ENCODE data around the gene ADAMTS17. TPM values are rescaled to one million over a fixed set of nuclear protein-coding genes. Genes with fewer than 3 reads are reported as not detected.

Gene ADAMTS17
- polyA plus RNA-seq, 4 donors = 0.45 to 3.1 (median 1.2) TPM

DNA sequence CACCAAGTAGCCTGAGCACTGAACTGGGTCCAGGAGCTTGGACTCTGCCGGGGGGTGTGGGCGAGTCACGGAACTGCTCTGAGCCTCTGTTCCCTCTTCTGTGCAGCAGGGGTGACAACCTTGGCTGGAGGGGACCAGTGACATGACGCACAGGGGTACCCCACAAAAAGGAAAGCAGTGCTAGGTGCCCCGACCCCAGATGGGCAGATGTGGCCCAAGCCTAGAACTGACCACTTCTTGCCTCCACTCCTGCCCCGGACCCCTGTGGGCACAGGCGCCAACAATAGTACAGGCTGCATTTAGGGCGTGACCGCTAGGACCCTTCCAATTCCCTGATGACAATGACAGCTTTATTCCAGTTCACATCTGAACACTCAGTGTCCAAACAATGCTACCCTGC, 352.7 kb downstream of the ADAMTS17 start:
- FAIRE-seq (no peak), DNase-seq (no peak)
- Histone ChIP-seq H3K4me1 (ENCODE audit: control insufficient read depth in 3 of 3, insufficient read depth in 2 of 3, low read depth in 1 of 3, low read length in 2 of 3) (no peaks in the 10 kb centered on the region), H3K27me3 (ENCODE audit: control insufficient read depth in 3 of 3, insufficient read depth in 3 of 3, low read length in 3 of 3) (no peaks in the 10 kb centered on the region), H3K9me3 (ENCODE audit: control insufficient read depth in 2 of 2, insufficient read depth in 1 of 2, low read depth in 1 of 2, low read length in 1 of 2) (peaks cover 0 to 3% of the 10 kb centered on the region in 2 donors), H3K27ac (ENCODE audit: low read depth in 1 of 3, low read length in 2 of 3) (no peak overlapping the region), H3K4me3 (ENCODE audit: low read depth in 1 of 3, low read length in 3 of 3) (no peak overlapping the region), H3K36me3 (ENCODE audit: control insufficient read depth in 3 of 3, insufficient read depth in 2 of 3, low read depth in 1 of 3, low read length in 3 of 3) (peaks cover 0 to 3% (median 0%) of the 10 kb centered on the region in 3 donors)
- 79 to 95% (median 93%) methylated on average over 9 of the region's 9 CpGs for WGBS, 3 donors

DNA sequence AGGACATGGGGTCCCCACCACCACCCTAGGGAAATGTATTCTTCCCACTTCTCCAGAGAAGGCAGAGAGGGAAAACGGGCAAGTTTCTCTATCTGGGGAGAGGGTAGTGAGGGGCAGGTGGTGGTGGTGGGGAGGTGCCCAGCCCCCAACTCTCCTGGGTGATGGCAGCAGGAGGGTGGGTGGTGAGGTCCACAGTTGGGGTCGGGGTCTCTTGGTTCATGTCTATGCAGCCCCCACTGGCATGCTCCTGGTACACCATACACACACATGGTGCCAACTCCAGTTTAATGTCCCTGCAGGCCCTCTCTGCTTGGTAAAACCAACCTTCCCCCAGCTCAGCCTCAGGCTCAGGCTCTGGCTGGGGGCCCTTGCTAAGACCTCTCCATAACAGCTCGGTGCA, 354.1 kb downstream of the ADAMTS17 start:
- Histone ChIP-seq H3K4me3 (ENCODE audit: low read depth in 1 of 3, low read length in 3 of 3) (no peak overlapping the region), H3K27me3 (ENCODE audit: control insufficient read depth in 3 of 3, insufficient read depth in 3 of 3, low read length in 3 of 3) (no peaks in the 10 kb centered on the region), H3K36me3 (ENCODE audit: control insufficient read depth in 3 of 3, insufficient read depth in 2 of 3, low read depth in 1 of 3, low read length in 3 of 3) (peaks cover 0 to 3% (median 0%) of the 10 kb centered on the region in 3 donors), H3K9me3 (ENCODE audit: control insufficient read depth in 2 of 2, insufficient read depth in 1 of 2, low read depth in 1 of 2, low read length in 1 of 2) (peaks cover 0 to 3% of the 10 kb centered on the region in 2 donors), H3K27ac (ENCODE audit: low read depth in 1 of 3, low read length in 2 of 3) (no peak overlapping the region), H3K4me1 (ENCODE audit: control insufficient read depth in 3 of 3, insufficient read depth in 2 of 3, low read depth in 1 of 3, low read length in 2 of 3) (no peaks in the 10 kb centered on the region)
- FAIRE-seq (no peak), DNase-seq (no peak)
- 78 to 87% (median 83%) methylated on average over 3 of the region's 3 CpGs for WGBS, 3 donors

DNA sequence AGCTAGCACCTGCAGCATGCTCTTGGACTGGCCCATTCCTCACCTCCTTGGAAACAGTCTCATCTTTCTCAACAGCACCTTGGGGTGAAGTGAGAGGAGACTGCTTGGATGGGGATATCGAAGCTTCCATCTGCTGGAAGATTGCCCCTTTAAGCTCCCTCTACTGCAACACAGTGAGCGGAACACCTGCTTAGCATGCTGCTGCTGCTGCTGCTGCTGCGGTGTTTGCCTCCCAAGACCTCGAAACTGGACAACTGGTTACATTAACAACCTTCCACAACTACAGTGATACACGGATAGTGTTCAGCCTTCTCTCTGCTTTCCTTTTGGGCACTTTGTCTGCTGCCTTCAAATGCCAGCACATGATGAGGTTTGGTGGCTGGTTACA, 354.7 kb downstream of the ADAMTS17 start:
- H3K4me1 ChIP-seq (ENCODE audit: control insufficient read depth in 3 of 3, insufficient read depth in 2 of 3, low read depth in 1 of 3, low read length in 2 of 3) = no peaks in the 10 kb centered on the region

GRCh38 chr15:99986297-99987118, 355.3 kb downstream of the ADAMTS17 start:
- Histone ChIP-seq H3K9me3 (ENCODE audit: control insufficient read depth in 2 of 2, insufficient read depth in 1 of 2, low read depth in 1 of 2, low read length in 1 of 2) (peaks cover 0 to 3% of the 10 kb centered on the region in 2 donors), H3K4me1 (ENCODE audit: control insufficient read depth in 3 of 3, insufficient read depth in 2 of 3, low read depth in 1 of 3, low read length in 2 of 3) (no peaks in the 10 kb centered on the region), H3K27ac (ENCODE audit: low read depth in 1 of 3, low read length in 2 of 3) (no peak overlapping the region), H3K27me3 (ENCODE audit: control insufficient read depth in 3 of 3, insufficient read depth in 3 of 3, low read length in 3 of 3) (no peaks in the 10 kb centered on the region), H3K36me3 (ENCODE audit: control insufficient read depth in 3 of 3, insufficient read depth in 2 of 3, low read depth in 1 of 3, low read length in 3 of 3) (no peaks in the 10 kb centered on the region), H3K4me3 (ENCODE audit: low read depth in 1 of 3, low read length in 3 of 3) (no peak overlapping the region)
- 62 to 71% (median 69%) methylated on average over 9 of the region's 9 CpGs for WGBS, 3 donors
- no peak for DNase-seq
- no peak for FAIRE-seq

More for the DNA sequence above, 354.7 kb downstream of the ADAMTS17 start:
- no peak overlapping the region for H3K4me3 ChIP-seq (ENCODE audit: low read depth in 1 of 3, low read length in 3 of 3)
- WGBS, 3 donors = 79 to 96% (median 93%) methylated on average over 5 of the region's 5 CpGs
- H3K27ac ChIP-seq (ENCODE audit: low read depth in 1 of 3, low read length in 2 of 3) = no peak overlapping the region
- DNase-seq (no peak), FAIRE-seq (no peak)
- H3K36me3 ChIP-seq (ENCODE audit: control insufficient read depth in 3 of 3, insufficient read depth in 2 of 3, low read depth in 1 of 3, low read length in 3 of 3) = no peaks in the 10 kb centered on the region
- H3K27me3 ChIP-seq (ENCODE audit: control insufficient read depth in 3 of 3, insufficient read depth in 3 of 3, low read length in 3 of 3) = no peaks in the 10 kb centered on the region
- peaks cover 0 to 3% of the 10 kb centered on the region in 2 donors for H3K9me3 ChIP-seq (ENCODE audit: control insufficient read depth in 2 of 2, insufficient read depth in 1 of 2, low read depth in 1 of 2, low read length in 1 of 2)

DNA sequence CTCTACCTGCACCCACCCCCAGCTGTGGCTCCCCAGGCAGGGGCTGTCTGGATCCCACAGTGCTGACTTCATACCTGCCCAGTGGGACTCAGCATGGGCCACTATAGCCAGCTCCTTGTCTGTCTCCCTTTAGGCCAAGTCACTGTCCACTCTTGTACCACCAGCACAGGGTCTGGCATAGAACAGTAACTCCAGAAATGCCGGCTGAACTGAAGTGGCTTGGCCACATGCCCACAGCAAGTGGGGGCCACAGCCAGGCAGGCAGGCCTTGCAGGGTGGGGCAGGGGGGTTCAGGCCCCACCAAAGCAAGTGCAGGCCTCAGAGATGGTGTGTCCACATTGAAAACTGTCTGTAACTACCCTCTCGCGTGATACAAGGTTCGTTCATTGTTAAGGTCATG, 355.9 kb downstream of the ADAMTS17 start:
- FAIRE-seq (no peak), DNase-seq (no peak)
- peaks cover 0 to 3% of the 10 kb centered on the region in 2 donors for H3K9me3 ChIP-seq (ENCODE audit: control insufficient read depth in 2 of 2, insufficient read depth in 1 of 2, low read depth in 1 of 2, low read length in 1 of 2)
- H3K27ac ChIP-seq (ENCODE audit: low read depth in 1 of 3, low read length in 2 of 3) = no peak overlapping the region
- H3K4me3 ChIP-seq (ENCODE audit: low read depth in 1 of 3, low read length in 3 of 3) = no peak overlapping the region
- WGBS, 3 donors = 89 to 91% (median 90%) methylated on average over 4 of the region's 4 CpGs
- H3K36me3 ChIP-seq (ENCODE audit: control insufficient read depth in 3 of 3, insufficient read depth in 2 of 3, low read depth in 1 of 3, low read length in 3 of 3) = no peaks in the 10 kb centered on the region
- H3K4me1 ChIP-seq (ENCODE audit: control insufficient read depth in 3 of 3, insufficient read depth in 2 of 3, low read depth in 1 of 3, low read length in 2 of 3) = no peaks in the 10 kb centered on the region
- H3K27me3 ChIP-seq (ENCODE audit: control insufficient read depth in 3 of 3, insufficient read depth in 3 of 3, low read length in 3 of 3) = no peaks in the 10 kb centered on the region

DNA sequence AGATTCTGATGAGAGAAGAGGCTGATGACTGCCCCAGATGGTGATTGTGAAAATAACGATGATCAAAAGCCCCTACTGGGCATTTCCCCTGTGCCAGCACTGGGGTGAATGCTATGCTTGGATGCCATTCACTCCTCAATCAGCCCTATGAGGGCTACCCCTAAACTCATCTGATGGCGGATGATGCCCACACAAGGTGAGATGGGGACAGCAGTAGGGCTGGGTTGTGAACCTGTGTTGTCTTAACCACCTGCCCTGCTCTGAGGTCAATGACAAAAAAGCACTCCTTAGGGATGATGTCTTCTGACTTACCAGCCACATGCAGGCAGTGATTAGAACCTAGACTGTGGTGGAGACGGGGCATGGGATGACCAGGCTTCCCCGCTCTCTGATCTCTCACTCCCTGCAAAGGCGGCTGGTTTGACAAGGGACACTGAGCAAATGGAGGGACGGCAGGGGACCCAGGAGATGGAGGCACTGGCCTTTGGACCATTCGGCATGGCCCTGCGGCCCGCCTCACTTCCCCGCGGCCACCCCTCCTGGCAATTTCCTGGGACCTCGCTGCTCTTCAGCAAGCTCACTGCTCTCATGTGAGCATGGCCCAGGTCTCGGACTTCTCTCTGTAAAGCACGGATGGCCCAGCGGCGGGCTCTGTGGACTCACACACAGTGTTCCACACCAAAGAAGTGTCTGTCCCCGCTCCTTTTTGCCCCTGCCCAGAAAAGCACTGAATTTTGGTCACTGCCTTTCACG, 357.1 kb downstream of the ADAMTS17 start:
- H3K27me3 ChIP-seq (ENCODE audit: control insufficient read depth in 3 of 3, insufficient read depth in 3 of 3, low read length in 3 of 3) = no peaks in the 10 kb centered on the region
- no peak for FAIRE-seq
- H3K4me1 ChIP-seq (ENCODE audit: control insufficient read depth in 3 of 3, insufficient read depth in 2 of 3, low read depth in 1 of 3, low read length in 2 of 3) = no peaks in the 10 kb centered on the region

DNA sequence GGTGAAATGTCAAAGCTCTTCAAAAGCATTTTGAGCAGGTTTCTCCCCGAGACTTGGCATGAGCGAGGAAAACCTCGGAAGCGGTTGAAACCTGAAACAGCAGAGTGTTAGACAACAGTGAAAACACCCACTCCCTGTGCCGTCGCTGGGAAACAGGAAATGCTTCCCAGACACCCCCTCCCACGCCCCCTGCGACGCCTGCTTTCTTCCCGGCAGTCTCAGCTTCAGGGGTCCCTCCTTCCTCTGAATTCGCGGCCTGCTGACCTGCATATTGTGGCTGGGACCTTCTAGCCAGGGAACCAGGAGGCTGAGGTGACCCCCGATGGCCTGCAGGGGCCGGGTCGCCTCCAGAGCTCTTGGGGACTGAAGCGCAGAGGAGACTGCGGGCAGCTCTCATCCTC, 357.9 kb downstream of the ADAMTS17 start:
- no peaks in the 10 kb centered on the region for H3K36me3 ChIP-seq (ENCODE audit: control insufficient read depth in 3 of 3, insufficient read depth in 2 of 3, low read depth in 1 of 3, low read length in 3 of 3)
- WGBS, 3 donors = 42 to 76% (median 75%) methylated on average over 17 of the region's 17 CpGs
- H3K27ac ChIP-seq (ENCODE audit: low read depth in 1 of 3, low read length in 2 of 3) = peak overlapping the region in 2 of 3 donors; percentile 26 to 44
- peaks cover 0 to 3% of the 10 kb centered on the region in 2 donors for H3K9me3 ChIP-seq (ENCODE audit: control insufficient read depth in 2 of 2, insufficient read depth in 1 of 2, low read depth in 1 of 2, low read length in 1 of 2)
- H3K4me1 ChIP-seq (ENCODE audit: control insufficient read depth in 3 of 3, insufficient read depth in 2 of 3, low read depth in 1 of 3, low read length in 2 of 3) = no peaks in the 10 kb centered on the region
- H3K27me3 ChIP-seq (ENCODE audit: control insufficient read depth in 3 of 3, insufficient read depth in 3 of 3, low read length in 3 of 3) = no peaks in the 10 kb centered on the region
- DNase-seq (peak in 1 of 2 donors; percentile 16), FAIRE-seq (no peak)
- H3K4me3 ChIP-seq (ENCODE audit: low read depth in 1 of 3, low read length in 3 of 3) = no peak overlapping the region

More for the DNA sequence above, 357.1 kb downstream of the ADAMTS17 start:
- WGBS, 3 donors = 92 to 94% (median 93%) methylated on average over 18 of the region's 18 CpGs
- H3K36me3 ChIP-seq (ENCODE audit: control insufficient read depth in 3 of 3, insufficient read depth in 2 of 3, low read depth in 1 of 3, low read length in 3 of 3) = no peaks in the 10 kb centered on the region
- H3K9me3 ChIP-seq (ENCODE audit: control insufficient read depth in 2 of 2, insufficient read depth in 1 of 2, low read depth in 1 of 2, low read length in 1 of 2) = peaks cover 0 to 3% of the 10 kb centered on the region in 2 donors
- no peak overlapping the region for H3K4me3 ChIP-seq (ENCODE audit: low read depth in 1 of 3, low read length in 3 of 3)
- DNase-seq = no peak
- peak overlapping the region in 1 of 3 donors; percentile 44 for H3K27ac ChIP-seq (ENCODE audit: low read depth in 1 of 3, low read length in 2 of 3)

- no peaks in the 10 kb centered on the region for H3K9me3 ChIP-seq (ENCODE audit: control insufficient read depth in 2 of 2, insufficient read depth in 1 of 2, low read depth in 1 of 2, low read length in 1 of 2)
- FAIRE-seq (no peak), DNase-seq (peak in 1 of 2 donors; percentile 12)
- no peaks in the 10 kb centered on the region for H3K36me3 ChIP-seq (ENCODE audit: control insufficient read depth in 3 of 3, insufficient read depth in 2 of 3, low read depth in 1 of 3, low read length in 3 of 3)
- peak overlapping the region in 1 of 3 donors; percentile 44 for H3K27ac ChIP-seq (ENCODE audit: low read depth in 1 of 3, low read length in 2 of 3)
- 45 to 79% (median 71%) methylated on average over 15 of the region's 15 CpGs for WGBS, 3 donors
- no peaks in the 10 kb centered on the region for H3K4me1 ChIP-seq (ENCODE audit: control insufficient read depth in 3 of 3, insufficient read depth in 2 of 3, low read depth in 1 of 3, low read length in 2 of 3)
- H3K27me3 ChIP-seq (ENCODE audit: control insufficient read depth in 3 of 3, insufficient read depth in 3 of 3, low read length in 3 of 3) = no peaks in the 10 kb centered on the region
- no peak overlapping the region for H3K4me3 ChIP-seq (ENCODE audit: low read depth in 1 of 3, low read length in 3 of 3)
Measured at GRCh38 chr15:99983171-99983885, 358.4 kb downstream of the ADAMTS17 start.
